ENCODE results near the gene HSF2BP.

DNA sequence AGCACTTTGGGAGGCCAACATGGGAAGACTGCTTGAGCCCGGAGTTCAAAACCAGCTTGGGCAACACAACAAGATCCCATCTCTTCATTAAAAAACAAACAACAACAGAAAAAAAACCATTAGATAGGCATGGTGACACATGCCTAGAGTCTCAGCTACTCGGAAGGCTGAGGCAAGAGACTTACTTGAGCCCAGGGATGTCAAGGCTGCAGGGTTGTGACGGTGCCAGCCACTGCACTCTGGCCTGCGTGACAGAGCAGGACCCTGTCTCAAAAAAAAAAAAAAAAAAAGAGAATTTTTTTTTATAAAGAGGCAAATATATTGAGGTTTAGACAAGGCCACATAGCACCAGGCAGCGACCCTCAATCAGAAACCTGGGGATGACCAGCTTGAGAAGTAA lies 62.7 kb downstream of the HSF2BP start:
- TF ChIP-seq CTCF (IDR thresholded peaks at IDR 0.05) = no peak
- no peak for TF ChIP-seq POLR2A (IDR thresholded peaks at IDR 0.05)
